HepG2 (cell line): Measurements from ENCODE around the gene CYP11A1.

ENCODE experiments used
- ZNF432 ChIP-seq: sonication (generic); formaldehyde crosslinking; IDR thresholded peaks from 2 replicates; pipeline ENCODE4 v1.5.0; 2020; ENCODE audit warnings: missing genetic modification reagents, mild to moderate bottlenecking, borderline replicate concordance
- TF ChIP-seq, protein P1 (sequence below): sonication (generic); formaldehyde crosslinking; IDR thresholded peaks from 2 replicates; pipeline ENCODE4 v1.9.0; 2021; ENCODE audit warnings: missing genetic modification reagents, borderline replicate concordance

DNA sequence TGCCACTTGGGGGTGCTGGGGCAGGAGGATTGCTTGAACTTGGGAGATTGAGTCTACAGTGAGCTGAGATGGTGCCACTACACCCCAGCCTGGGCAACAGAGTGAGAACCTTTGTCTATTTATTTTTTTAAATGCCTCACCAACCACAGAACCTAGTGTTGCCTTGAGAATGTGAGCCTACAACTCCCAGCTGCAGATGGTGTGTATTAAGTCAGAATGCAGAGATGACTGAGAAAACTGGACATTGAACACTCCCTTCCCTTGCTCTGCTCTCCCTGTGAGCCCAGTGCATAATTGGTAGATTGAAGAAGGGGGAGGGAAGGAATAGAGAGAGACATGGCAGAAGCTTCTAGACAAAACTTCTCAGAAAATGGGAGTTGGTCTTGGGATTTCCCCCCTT lies 77.8 kb downstream of the CYP11A1 start:
- TF ChIP-seq ZNF432 (CRISPR knock-in tag), result no peak
- TF ChIP-seq, protein P1, sequence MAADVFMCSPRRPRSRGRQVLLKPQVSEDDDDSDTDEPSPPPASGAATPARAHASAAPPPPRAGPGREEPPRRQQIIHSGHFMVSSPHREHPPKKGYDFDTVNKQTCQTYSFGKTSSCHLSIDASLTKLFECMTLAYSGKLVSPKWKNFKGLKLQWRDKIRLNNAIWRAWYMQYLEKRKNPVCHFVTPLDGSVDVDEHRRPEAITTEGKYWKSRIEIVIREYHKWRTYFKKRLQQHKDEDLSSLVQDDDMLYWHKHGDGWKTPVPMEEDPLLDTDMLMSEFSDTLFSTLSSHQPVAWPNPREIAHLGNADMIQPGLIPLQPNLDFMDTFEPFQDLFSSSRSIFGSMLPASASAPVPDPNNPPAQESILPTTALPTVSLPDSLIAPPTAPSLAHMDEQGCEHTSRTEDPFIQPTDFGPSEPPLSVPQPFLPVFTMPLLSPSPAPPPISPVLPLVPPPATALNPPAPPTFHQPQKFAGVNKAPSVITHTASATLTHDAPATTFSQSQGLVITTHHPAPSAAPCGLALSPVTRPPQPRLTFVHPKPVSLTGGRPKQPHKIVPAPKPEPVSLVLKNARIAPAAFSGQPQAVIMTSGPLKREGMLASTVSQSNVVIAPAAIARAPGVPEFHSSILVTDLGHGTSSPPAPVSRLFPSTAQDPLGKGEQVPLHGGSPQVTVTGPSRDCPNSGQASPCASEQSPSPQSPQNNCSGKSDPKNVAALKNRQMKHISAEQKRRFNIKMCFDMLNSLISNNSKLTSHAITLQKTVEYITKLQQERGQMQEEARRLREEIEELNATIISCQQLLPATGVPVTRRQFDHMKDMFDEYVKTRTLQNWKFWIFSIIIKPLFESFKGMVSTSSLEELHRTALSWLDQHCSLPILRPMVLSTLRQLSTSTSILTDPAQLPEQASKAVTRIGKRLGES (CRISPR knock-in tag), result no peak
